CD8-positive, alpha-beta memory T cell (primary cell): Measurements from ENCODE around the gene IL1R1. TPM values are rescaled to one million over a fixed set of nuclear protein-coding genes. Genes with fewer than 3 reads are reported as not detected.
"Not testable (repeated sequence)": the region's sequence is repeated elsewhere in the genome, so short reads cannot be mapped to it uniquely, and the experiment has no call there.

ENCODE experiments used
- CTCF ChIA-PET: fragments of 350-600 bp; sonication (Branson Sonifier 250); formaldehyde crosslinking; loops from one replicate; lab custom pipeline; 2021; ENCODE audit warnings: antibody characterized with exemption; lab: Charles Lee
- POLR2A ChIA-PET: fragments of 350-600 bp; sonication (Branson Sonifier 250); formaldehyde crosslinking; loops from one replicate; lab custom pipeline; 2021; ENCODE audit warnings: antibody characterized with exemption; lab: Charles Lee
- DNase-seq, 5 donors: peaks; one replicate each; pipeline versions ENCODE4 v3.0.0 to v3.0.0-alpha.2; 2020 to 2022; ENCODE audit warnings: mixed read lengths in 1 of 5
- H3K27ac ChIP-seq: one replicate; pipeline ENCODE4 v1.7.0; 2013; ENCODE audit warnings: low read depth, mild to moderate bottlenecking, low read length, moderate library complexity
- H3K27me3 ChIP-seq: 2 replicates; pipeline ENCODE4 v1.7.0; 2013; ENCODE audit warnings: low read length, mild to moderate bottlenecking; ENCODE audit not compliant: insufficient read depth, poor library complexity, severe bottlenecking
- H3K36me3 ChIP-seq: 2 replicates; pipeline ENCODE4 v1.7.0; 2013; ENCODE audit warnings: mild to moderate bottlenecking, low read length, moderate library complexity; ENCODE audit not compliant: insufficient read depth
- H3K4me1 ChIP-seq: 2 replicates; pipeline ENCODE4 v1.7.0; 2013; ENCODE audit warnings: mild to moderate bottlenecking, low read length, moderate library complexity; ENCODE audit not compliant: insufficient read depth
- H3K4me3 ChIP-seq: 2 replicates; pipeline ENCODE4 v1.7.0; 2013; ENCODE audit warnings: mild to moderate bottlenecking, low read length
- H3K9me3 ChIP-seq: 2 replicates; pipeline ENCODE4 v1.7.0; 2013; ENCODE audit warnings: mild to moderate bottlenecking, low read length
- H3K27ac Mint-ChIP-seq, 8 donors: one replicate each; pipeline ENCODE4 v1.8.0; 2020 to 2021; ENCODE audit warnings: mixed read lengths in 8 of 8, mild to moderate bottlenecking in 6 of 8, inconsistent platforms in 3 of 8, moderate library complexity in 3 of 8
- H3K27me3 Mint-ChIP-seq, 2 donors: one replicate each; pipeline ENCODE4 v1.8.0; 2020 to 2021; ENCODE audit warnings: mixed read lengths in 2 of 2, mild to moderate bottlenecking in 1 of 2, moderate library complexity in 1 of 2
- H3K36me3 Mint-ChIP-seq, 3 donors: one replicate each; pipeline ENCODE4 v1.8.0; 2020 to 2021; ENCODE audit warnings: mixed read lengths in 3 of 3, inconsistent platforms in 1 of 3, mild to moderate bottlenecking in 1 of 3
- H3K4me1 Mint-ChIP-seq, 3 donors: one replicate each; pipeline ENCODE4 v1.8.0; 2020 to 2021; ENCODE audit warnings: mixed read lengths in 3 of 3, inconsistent platforms in 1 of 3, mild to moderate bottlenecking in 1 of 3
- H3K4me3 Mint-ChIP-seq, 7 donors: one replicate each; pipeline ENCODE4 v1.8.0; 2020 to 2021; ENCODE audit warnings: mixed read lengths in 7 of 7, mild to moderate bottlenecking in 6 of 7, moderate library complexity in 4 of 7, inconsistent platforms in 2 of 7
- H3K9me3 Mint-ChIP-seq, 5 donors: one replicate each; pipeline ENCODE4 v1.8.0; 2020 to 2022; ENCODE audit warnings: mixed read lengths in 5 of 5, mild to moderate bottlenecking in 3 of 5, moderate library complexity in 2 of 5, inconsistent platforms in 1 of 5
- polyA plus RNA-seq: library from polyadenylated mRNA; unstranded; fragments of 300-500 nt; fragmentation: Illumina TruSeq; gene quantifications from one replicate; pipeline ENCODE4 v1.2.3, GENCODE V29; 2021
- total RNA-seq, 2 experiments: library from RNA; stranded (reverse); gene quantifications; one replicate each; pipeline ENCODE4 v1.2.3, GENCODE V29; 2021

IL1R1 gene
- total and polyA plus RNA-seq, 3 experiments from 2014 or later: 0.30 to 3.7 (median 3.7) TPM

- H3K4me3 ChIP-seq, H3K4me1 Mint-ChIP-seq, H3K36me3 ChIP-seq, H3K27me3 ChIP-seq, H3K4me3 Mint-ChIP-seq, DNase-seq, POLR2A ChIA-PET, H3K27ac Mint-ChIP-seq, H3K4me1 ChIP-seq, H3K9me3 ChIP-seq, H3K9me3 Mint-ChIP-seq, H3K36me3 Mint-ChIP-seq, H3K27ac ChIP-seq: not testable (repeated sequence)
- CTCF ChIA-PET: interaction anchor here (1.6 kb wide), 1 partner anchor 13 kb away, joined by 3 read pairs; no protein-coding TSS in a partner anchor
- peaks cover 0 to 17% of the 10 kb centered on the region in 2 donors for H3K27me3 Mint-ChIP-seq
These were observed 18.1 kb upstream of the IL1R1 start for GRCh38 chr2:102124421-102124820.

- Mint-ChIP-seq H3K4me1 (no peaks in the 10 kb centered on the region), H3K36me3 (peaks cover 0 to 2% (median 0%) of the 10 kb centered on the region in 3 donors), H3K9me3 (peaks cover 0 to 3% (median under 1%) of the 10 kb centered on the region in 5 donors), H3K27ac (peak overlapping the region in 1 of 8 donors; percentile 33), H3K27me3 (peaks cover 0 to 19% of the 10 kb centered on the region in 2 donors), H3K4me3 (no peak overlapping the region)
- Histone ChIP-seq H3K27me3 (no peaks in the 10 kb centered on the region), H3K4me3 (no peak overlapping the region), H3K36me3 (no peaks in the 10 kb centered on the region), H3K27ac (no peak overlapping the region), H3K9me3 (no peaks in the 10 kb centered on the region), H3K4me1 (no peaks in the 10 kb centered on the region)
- CTCF ChIA-PET: no interaction called here
- POLR2A ChIA-PET: no interaction called here
- no peak for DNase-seq
These were observed 16.4 kb upstream of the IL1R1 start for GRCh38 chr2:102126169-102126568.

- Histone ChIP-seq H3K27ac (no peak overlapping the region), H3K27me3 (no peaks in the 10 kb centered on the region), H3K9me3 (no peaks in the 10 kb centered on the region), H3K4me1 (no peaks in the 10 kb centered on the region), H3K4me3 (no peak overlapping the region), H3K36me3 (no peaks in the 10 kb centered on the region)
- ChIA-PET CTCF (no interaction called here), POLR2A (interaction anchor here (0.7 kb wide), 1 partner anchor 83 kb away, joined by 3 read pairs; no protein-coding TSS in a partner anchor)
- no peak overlapping the region for H3K4me3 Mint-ChIP-seq
- H3K27ac Mint-ChIP-seq: no peak overlapping the region
- no peak for DNase-seq
- no peaks in the 10 kb centered on the region for H3K4me1 Mint-ChIP-seq
- H3K9me3 Mint-ChIP-seq: peaks cover 0 to 7% (median 5%) of the 10 kb centered on the region in 5 donors
- H3K27me3 Mint-ChIP-seq: peaks cover 0 to 20% of the 10 kb centered on the region in 2 donors
- peaks cover 0 to 7% (median 0%) of the 10 kb centered on the region in 3 donors for H3K36me3 Mint-ChIP-seq
These were observed 15.9 kb upstream of the IL1R1 start for GRCh38 chr2:102126660-102127059.

- no peak overlapping the region for H3K27ac ChIP-seq
- Mint-ChIP-seq H3K9me3 (peaks cover 0 to 7% (median 5%) of the 10 kb centered on the region in 5 donors), H3K27me3 (peaks cover 0 to 25% of the 10 kb centered on the region in 2 donors), H3K27ac (no peak overlapping the region), H3K36me3 (peaks cover 0 to 7% (median 0%) of the 10 kb centered on the region in 3 donors), H3K4me1 (no peaks in the 10 kb centered on the region), H3K4me3 (no peak overlapping the region)
- ChIA-PET POLR2A (no interaction called here), CTCF (no interaction called here)
- H3K4me1 ChIP-seq: no peaks in the 10 kb centered on the region
- no peaks in the 10 kb centered on the region for H3K36me3 ChIP-seq
- no peak overlapping the region for H3K4me3 ChIP-seq
- H3K27me3 ChIP-seq: no peaks in the 10 kb centered on the region
- no peak for DNase-seq
- no peaks in the 10 kb centered on the region for H3K9me3 ChIP-seq
These were observed 13.5 kb upstream of the IL1R1 start for GRCh38 chr2:102129082-102129481.

- Histone ChIP-seq H3K27me3 (no peaks in the 10 kb centered on the region), H3K27ac (no peak overlapping the region), H3K9me3 (no peaks in the 10 kb centered on the region), H3K4me3 (no peak overlapping the region), H3K4me1 (no peaks in the 10 kb centered on the region), H3K36me3 (no peaks in the 10 kb centered on the region)
- Mint-ChIP-seq H3K4me1 (no peaks in the 10 kb centered on the region), H3K27ac (no peak overlapping the region), H3K27me3 (peaks cover 0 to 25% of the 10 kb centered on the region in 2 donors), H3K36me3 (peaks cover 0 to 7% (median 0%) of the 10 kb centered on the region in 3 donors), H3K9me3 (peaks cover 0 to 7% (median 5%) of the 10 kb centered on the region in 5 donors), H3K4me3 (no peak overlapping the region)
- DNase-seq: no peak
- ChIA-PET POLR2A (no interaction called here), CTCF (interaction anchor here (0.6 kb wide), 1 partner anchor 251 kb away, joined by 3 read pairs; no protein-coding TSS in a partner anchor)
These were observed 12.4 kb upstream of the IL1R1 start for GRCh38 chr2:102129951-102130646.

- ChIA-PET CTCF (no interaction called here), POLR2A (no interaction called here)
- H3K4me3 ChIP-seq: no peak overlapping the region
- H3K9me3 ChIP-seq: no peaks in the 10 kb centered on the region
- peaks cover 0 to 20% of the 10 kb centered on the region in 2 donors for H3K27me3 Mint-ChIP-seq
- no peaks in the 10 kb centered on the region for H3K36me3 ChIP-seq
- no peaks in the 10 kb centered on the region for H3K4me1 ChIP-seq
- H3K27me3 ChIP-seq: no peaks in the 10 kb centered on the region
- peaks cover 0 to 7% (median 0%) of the 10 kb centered on the region in 3 donors for H3K36me3 Mint-ChIP-seq
- H3K4me3 Mint-ChIP-seq: no peak overlapping the region
- no peak overlapping the region for H3K27ac Mint-ChIP-seq
- H3K27ac ChIP-seq: no peak overlapping the region
- H3K4me1 Mint-ChIP-seq: no peaks in the 10 kb centered on the region
- no peak for DNase-seq
- peaks cover 0 to 7% (median 5%) of the 10 kb centered on the region in 5 donors for H3K9me3 Mint-ChIP-seq
These were observed 11.9 kb upstream of the IL1R1 start for GRCh38 chr2:102130647-102130991.

- peaks cover 0 to 7% (median 0%) of the 10 kb centered on the region in 3 donors for H3K36me3 Mint-ChIP-seq
These were observed 11.0 kb upstream of the IL1R1 start for GRCh38 chr2:102131564-102131963.

GRCh38 chr2:102137138-102137537 lies 5.4 kb upstream of the IL1R1 start:
- H3K4me1 ChIP-seq: peaks cover 4% of the 10 kb centered on the region
- CTCF ChIA-PET: interaction anchor here (0.7 kb wide), 1 partner anchor 14 kb away, joined by 3 read pairs; no protein-coding TSS in a partner anchor
- H3K36me3 ChIP-seq: no peaks in the 10 kb centered on the region
- Mint-ChIP-seq H3K27ac (no peak overlapping the region), H3K9me3 (peaks cover 0 to 4% (median 0%) of the 10 kb centered on the region in 5 donors), H3K36me3 (peaks cover 0 to 1% (median 0%) of the 10 kb centered on the region in 3 donors), H3K27me3 (peaks cover 13 to 25% of the 10 kb centered on the region in 2 donors), H3K4me3 (no peak overlapping the region), H3K4me1 (peaks cover 19 to 29% (median 24%) of the 10 kb centered on the region in 3 donors)
- DNase-seq: no peak
- H3K4me3 ChIP-seq: no peak overlapping the region
- H3K27me3 ChIP-seq: no peaks in the 10 kb centered on the region
- POLR2A ChIA-PET: no interaction called here
- H3K9me3 ChIP-seq: no peaks in the 10 kb centered on the region
- H3K27ac ChIP-seq: no peak overlapping the region

More at GRCh38 chr2:102131564-102131963, 11.0 kb upstream of the IL1R1 start:
- H3K27ac Mint-ChIP-seq: no peak overlapping the region
- Histone ChIP-seq H3K27me3 (no peaks in the 10 kb centered on the region), H3K9me3 (no peaks in the 10 kb centered on the region), H3K27ac (no peak overlapping the region), H3K4me3 (no peak overlapping the region), H3K4me1 (no peaks in the 10 kb centered on the region), H3K36me3 (no peaks in the 10 kb centered on the region)
- POLR2A ChIA-PET: no interaction called here
- peaks cover 0 to 7% (median 5%) of the 10 kb centered on the region in 5 donors for H3K9me3 Mint-ChIP-seq
- no peak overlapping the region for H3K4me3 Mint-ChIP-seq
- no peak for DNase-seq
- H3K27me3 Mint-ChIP-seq: peaks cover 0 to 20% of the 10 kb centered on the region in 2 donors
- CTCF ChIA-PET: no interaction called here
- no peaks in the 10 kb centered on the region for H3K4me1 Mint-ChIP-seq
